ENCODE data around the gene NEURL3.
"Not testable (repeated sequence)": the region's sequence is repeated elsewhere in the genome, so short reads cannot be mapped to it uniquely, and the experiment has no call there.

NEURL3 gene

DNA sequence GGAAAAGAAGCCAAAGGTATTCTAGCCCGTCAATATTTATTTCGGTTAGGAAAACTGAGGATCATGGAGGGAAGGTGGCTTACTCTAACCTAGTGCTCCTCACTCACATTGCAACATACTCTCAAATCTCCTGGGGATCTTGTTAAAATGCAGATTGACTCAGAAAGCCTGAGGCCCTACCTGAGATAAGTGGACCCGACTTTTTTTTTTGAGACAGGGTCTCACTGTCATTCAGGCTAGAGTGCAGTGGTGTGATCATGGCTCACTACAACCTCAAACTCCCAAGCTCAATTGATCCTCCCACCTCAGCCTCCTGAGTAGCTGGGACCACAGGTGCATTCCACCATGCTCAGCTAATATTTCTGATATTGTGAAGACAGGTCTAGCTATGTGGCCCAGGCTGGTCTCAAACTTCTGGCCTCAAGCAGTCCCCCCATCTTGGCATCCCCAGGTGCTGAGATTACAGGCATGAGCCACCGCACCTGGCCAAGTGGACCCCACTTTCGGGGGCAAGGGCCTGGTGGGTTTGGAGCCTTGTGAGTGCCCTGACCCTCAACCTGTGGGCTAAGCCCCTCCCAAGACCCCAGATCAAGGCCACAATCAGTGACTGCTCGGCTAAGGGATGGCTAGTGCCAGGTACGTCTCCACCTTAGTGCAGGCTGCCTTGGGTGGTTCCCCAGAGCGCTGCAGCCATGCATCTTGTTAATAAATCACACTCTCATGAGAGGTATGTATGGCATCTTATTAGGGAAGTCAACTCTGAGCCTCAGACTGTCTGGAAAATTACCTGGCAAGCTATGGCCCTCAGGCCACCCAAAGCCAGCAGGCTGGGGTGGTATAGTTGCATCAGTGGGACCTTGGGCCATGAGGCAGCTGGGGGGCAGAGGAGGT, 1.1 kb upstream of the NEURL3 start:
- no peak for DNase-seq

DNA sequence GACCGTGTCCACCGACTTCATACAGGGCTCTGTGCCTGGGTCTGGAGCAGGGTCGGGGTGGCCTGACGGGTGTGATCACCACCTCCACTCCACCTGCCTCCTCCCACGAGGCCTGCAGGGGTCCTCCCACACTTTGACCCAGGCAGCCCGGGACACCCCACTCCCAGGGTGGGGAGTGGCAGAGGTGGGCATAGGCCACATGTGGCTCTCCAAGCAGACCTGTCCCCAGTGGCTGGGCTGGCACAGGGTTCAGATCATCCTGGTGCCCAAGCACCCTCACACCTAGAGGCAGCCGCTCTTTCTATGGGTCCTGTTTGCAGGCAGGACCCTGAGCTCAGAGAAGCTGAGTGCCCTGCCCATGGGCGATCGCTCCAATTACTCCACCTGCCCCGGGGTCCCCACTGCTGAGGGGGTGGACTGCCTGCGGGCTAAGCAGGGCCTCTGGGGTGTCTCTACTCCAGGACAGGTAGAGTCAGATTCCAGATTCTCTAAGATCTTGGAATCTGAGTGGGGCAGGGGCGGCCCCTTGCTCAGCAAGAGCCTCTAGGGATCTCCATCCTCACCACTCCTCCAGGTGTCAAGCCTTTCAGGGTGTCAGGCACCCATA, 1.4 kb downstream of the NEURL3 start:
- no peak for DNase-seq

DNA sequence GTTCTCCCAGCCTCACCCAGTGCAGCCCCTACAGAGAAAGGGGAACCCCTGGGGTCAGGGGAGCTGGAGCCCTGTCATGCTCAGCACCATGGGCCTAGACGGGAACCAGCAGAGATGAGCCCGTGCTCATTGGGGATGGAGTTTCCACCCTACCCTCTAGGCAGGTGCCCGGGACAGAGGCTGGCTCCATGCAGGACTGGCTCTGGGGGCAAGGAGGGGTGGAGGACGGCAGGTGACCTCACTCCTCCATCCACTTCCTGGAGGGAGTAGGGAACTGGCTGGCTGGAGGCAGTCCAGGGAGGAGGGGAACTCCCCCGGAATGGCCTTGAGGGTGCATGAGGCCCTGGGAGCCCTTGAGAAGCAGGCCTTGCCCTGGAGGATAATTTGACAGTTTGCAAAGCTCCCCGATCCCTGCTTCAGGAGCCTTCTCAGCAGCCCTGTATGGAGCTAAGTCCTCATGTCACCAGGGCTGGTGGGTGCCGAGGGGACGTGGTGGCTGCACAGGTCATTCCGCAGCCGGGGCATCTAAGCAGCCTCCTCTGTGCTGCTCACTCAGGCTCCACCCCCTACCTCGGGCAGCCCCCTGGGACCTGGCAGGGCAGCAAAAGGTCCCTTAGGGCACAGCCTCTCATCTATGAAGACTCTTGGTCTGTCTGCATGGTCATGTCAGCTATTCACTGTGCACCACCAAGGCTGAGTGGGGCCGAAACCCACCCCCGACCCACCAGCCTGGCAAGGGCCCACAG, 2.1 kb downstream of the NEURL3 start:
- DNase-seq: no peak

GRCh38 chr2:96501886-96502810, 3.0 kb downstream of the NEURL3 start:
- no peak for DNase-seq

GRCh38 chr2:96501471-96501874, 3.7 kb downstream of the NEURL3 start:
- no peak for DNase-seq

- DNase-seq: no peak
These were observed 4.6 kb downstream of the NEURL3 start for GRCh38 chr2:96500385-96501066.

- DNase-seq: no peak
These were observed 5.8 kb downstream of the NEURL3 start for GRCh38 chr2:96499061-96499960.

- not testable (repeated sequence) for DNase-seq
These were observed 6.5 kb downstream of the NEURL3 start for GRCh38 chr2:96498611-96499010.

GRCh38 chr2:96498021-96498431, 7.1 kb downstream of the NEURL3 start:
- no peak for DNase-seq

DNA sequence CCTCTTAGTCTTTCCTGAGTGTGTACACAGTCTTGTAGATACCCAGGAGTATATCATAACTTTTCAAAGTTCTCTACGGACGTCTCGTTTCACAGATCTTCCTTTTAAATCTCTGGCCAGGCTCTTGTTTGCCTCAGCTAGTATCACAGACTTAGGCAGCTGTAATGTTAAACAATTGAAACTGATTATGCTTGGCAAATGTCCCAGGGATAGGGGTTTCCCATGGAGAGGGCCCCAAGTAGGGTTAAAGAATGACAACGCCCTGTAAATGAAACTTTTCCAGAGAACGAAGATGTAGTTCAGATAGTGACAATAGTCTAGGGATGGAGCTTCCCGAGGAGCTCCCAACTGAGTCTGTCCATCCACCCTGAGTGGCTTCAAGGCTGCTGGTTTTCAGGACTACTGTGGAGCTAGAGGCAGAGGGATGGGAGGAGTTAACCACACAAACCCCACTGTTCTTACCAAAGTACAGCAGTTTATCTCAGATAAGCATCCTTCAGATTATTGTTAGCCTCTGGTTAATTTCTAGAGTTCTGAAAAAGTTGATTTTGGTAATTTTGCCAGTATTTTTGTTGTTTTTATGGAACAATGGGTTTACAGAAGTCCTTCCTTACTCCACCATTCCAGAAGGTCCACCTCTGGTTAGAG, 9.1 kb downstream of the NEURL3 start:
- no peak for DNase-seq

GRCh38 chr2:96494188-96494587, 11.0 kb downstream of the NEURL3 start:
- no peak for DNase-seq

DNA sequence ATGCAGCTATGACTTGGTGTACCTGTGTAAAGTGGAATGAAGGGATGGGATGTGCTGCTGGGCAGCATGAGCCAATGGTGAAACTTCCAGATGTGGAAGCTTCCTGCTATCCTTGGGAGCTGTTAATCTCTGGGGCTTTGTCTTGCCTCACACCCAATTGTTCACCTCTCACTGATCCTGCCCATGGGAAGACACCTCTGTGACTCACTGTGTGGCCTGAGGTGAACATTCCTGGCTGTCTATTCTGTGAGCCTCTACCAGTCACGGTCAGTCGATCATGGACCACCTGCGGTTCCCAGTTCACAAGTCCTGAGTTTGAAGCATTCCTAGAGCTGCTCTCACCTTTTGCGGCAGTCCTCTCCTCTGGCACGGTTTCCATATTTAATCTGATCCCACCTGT, 12.1 kb downstream of the NEURL3 start:
- DNase-seq: no peak

- no peak for DNase-seq
These were observed 13.2 kb downstream of the NEURL3 start for GRCh38 chr2:96491860-96492497.

GRCh38 chr2:96489663-96490062, 15.5 kb downstream of the NEURL3 start:
- no peak for DNase-seq

DNA sequence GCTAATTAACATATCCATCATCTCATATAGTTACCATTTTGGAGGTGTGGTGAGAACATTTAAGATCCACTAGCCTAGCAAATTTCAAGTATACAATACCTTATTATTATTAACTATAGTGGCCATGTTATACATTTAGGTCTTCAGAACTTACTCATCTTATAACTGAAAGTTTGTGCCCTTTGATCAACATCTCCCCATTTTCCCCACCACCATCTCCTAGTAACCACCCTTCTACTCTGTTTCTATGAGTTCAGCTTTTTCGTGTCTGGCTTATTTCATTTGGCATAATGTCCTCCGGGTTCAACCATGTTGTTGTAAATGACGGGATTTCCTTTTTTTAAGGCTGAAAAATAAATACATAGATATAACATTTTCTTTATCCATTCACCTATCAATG, 15.9 kb downstream of the NEURL3 start:
- DNase-seq: no peak

- no peak for DNase-seq
These were observed 18.5 kb downstream of the NEURL3 start for GRCh38 chr2:96486696-96487095.

- DNase-seq: no peak
These were observed 19.2 kb downstream of the NEURL3 start for GRCh38 chr2:96485751-96486651.

GRCh38 chr2:96485350-96485749, 19.8 kb downstream of the NEURL3 start:
- DNase-seq: no peak

- DNase-seq: no peak
These were observed 21.1 kb downstream of the NEURL3 start for GRCh38 chr2:96484091-96484490.

Measured in NCI-H1048 (cell line).